Glutamatergic neuron (in vitro differentiated cells): ENCODE data around the gene FOXN1. TPM values are rescaled to one million over a fixed set of nuclear protein-coding genes. Genes with fewer than 3 reads are reported as not detected.

ENCODE experiments used
- DNase-seq: peaks from one replicate; pipeline ENCODE4 v3.0.0; 2022
- H3K27ac Mint-ChIP-seq: one replicate; pipeline ENCODE4 v1.8.0; 2020; ENCODE audit warnings: mild to moderate bottlenecking, mixed read lengths, inconsistent platforms; ENCODE audit not compliant: unreplicated experiment
- H3K27me3 Mint-ChIP-seq: one replicate; pipeline ENCODE4 v1.8.0; 2020; ENCODE audit warnings: mild to moderate bottlenecking, moderate library complexity, mixed read lengths, inconsistent platforms; ENCODE audit not compliant: unreplicated experiment
- H3K36me3 Mint-ChIP-seq: one replicate; pipeline ENCODE4 v1.8.0; 2020; ENCODE audit warnings: mild to moderate bottlenecking, mixed read lengths, inconsistent platforms; ENCODE audit not compliant: unreplicated experiment
- H3K4me1 Mint-ChIP-seq: one replicate; pipeline ENCODE4 v1.8.0; 2020; ENCODE audit warnings: mild to moderate bottlenecking, low read depth, mixed read lengths, inconsistent platforms; ENCODE audit not compliant: unreplicated experiment
- H3K4me3 Mint-ChIP-seq: one replicate; pipeline ENCODE4 v1.8.0; 2020; ENCODE audit warnings: mild to moderate bottlenecking, mixed read lengths, inconsistent platforms; ENCODE audit not compliant: unreplicated experiment
- H3K9me3 Mint-ChIP-seq: one replicate; pipeline ENCODE4 v1.8.0; 2020; ENCODE audit warnings: mild to moderate bottlenecking, moderate library complexity, mixed read lengths, inconsistent platforms; ENCODE audit not compliant: unreplicated experiment
- CTCF ChIP-seq: fragments of 200-600 bp; sonication (generic); IDR thresholded peaks from one replicate; pipeline ENCODE4 v1.5.0; 2021; ENCODE audit not compliant: partially characterized antibody, unreplicated experiment
- total RNA-seq: library from RNA; stranded (reverse); fragmentation: NEBNext Ultra II Directional; extraction: Animal tissue kit (Norgen Biotek cat#: 25700); gene quantifications from one replicate; pipeline ENCODE4 v1.2.1, GENCODE V29; 2021; ENCODE audit not compliant: unreplicated experiment

The FOXN1 gene
- total RNA-seq, 1 donor from 2014 or later, result not detected

GRCh38 chr17:28508211-28508724 lies 2.1 kb downstream of the FOXN1 start:
- H3K27me3 Mint-ChIP-seq, result peaks cover 9% of the 10 kb centered on the region
- no peak overlapping the region for H3K4me3 Mint-ChIP-seq
- H3K4me1 Mint-ChIP-seq, result peaks cover 21% of the 10 kb centered on the region
- peaks cover 2% of the 10 kb centered on the region for H3K9me3 Mint-ChIP-seq
- no peak overlapping the region for H3K27ac Mint-ChIP-seq
- DNase-seq, result no peak
- no peak for TF ChIP-seq CTCF
- peaks cover 5% of the 10 kb centered on the region for H3K36me3 Mint-ChIP-seq

- Mint-ChIP-seq H3K4me3 (no peak overlapping the region), H3K36me3 (peaks cover 5% of the 10 kb centered on the region), H3K9me3 (peaks cover 2% of the 10 kb centered on the region), H3K27me3 (peaks cover 13% of the 10 kb centered on the region), H3K4me1 (peaks cover 20% of the 10 kb centered on the region), H3K27ac (no peak overlapping the region)
- no peak for DNase-seq
- no peak for TF ChIP-seq CTCF
These were observed 3.6 kb downstream of the FOXN1 start for GRCh38 chr17:28509789-28510188.

- H3K9me3 Mint-ChIP-seq, result peaks cover 1% of the 10 kb centered on the region
- H3K4me1 Mint-ChIP-seq, result peaks cover 11% of the 10 kb centered on the region
- no peak for TF ChIP-seq CTCF
- peaks cover 10% of the 10 kb centered on the region for H3K27me3 Mint-ChIP-seq
- H3K36me3 Mint-ChIP-seq, result peaks cover 5% of the 10 kb centered on the region
- no peak overlapping the region for H3K27ac Mint-ChIP-seq
- DNase-seq, result no peak
- no peak overlapping the region for H3K4me3 Mint-ChIP-seq
These were observed 5.8 kb downstream of the FOXN1 start for GRCh38 chr17:28511858-28512461.

GRCh38 chr17:28513476-28513875 lies 7.3 kb downstream of the FOXN1 start:
- no peak for TF ChIP-seq CTCF
- Mint-ChIP-seq H3K36me3 (peaks cover 7% of the 10 kb centered on the region), H3K27ac (no peak overlapping the region), H3K9me3 (peaks cover 3% of the 10 kb centered on the region), H3K4me1 (peaks cover 7% of the 10 kb centered on the region), H3K4me3 (no peak overlapping the region), H3K27me3 (peaks cover 10% of the 10 kb centered on the region)
- DNase-seq, result no peak

- no peak overlapping the region for H3K27ac Mint-ChIP-seq
- H3K9me3 Mint-ChIP-seq, result peaks cover 5% of the 10 kb centered on the region
- no peak for TF ChIP-seq CTCF
- H3K36me3 Mint-ChIP-seq, result peaks cover 13% of the 10 kb centered on the region
- H3K27me3 Mint-ChIP-seq, result peaks cover 10% of the 10 kb centered on the region
- H3K4me1 Mint-ChIP-seq, result peaks cover 7% of the 10 kb centered on the region
- H3K4me3 Mint-ChIP-seq, result no peak overlapping the region
- DNase-seq, result no peak
These were observed 8.4 kb downstream of the FOXN1 start for GRCh38 chr17:28514561-28515002.
